PC-3 (cell line): ENCODE measurements around the gene NELFB. TPM values are rescaled to one million over a fixed set of nuclear protein-coding genes. Genes with fewer than 3 reads are reported as not detected.

Experiments used
- ATAC-seq: fragments of 200-7000 bp; cut with Tn5 transposase; 2 replicates; pipeline ENCODE4 v1.9.1; 2020; ENCODE audit warnings: mild to moderate bottlenecking, moderate library complexity
- BruUV-seq: library from RNA; stranded (reverse); fragments of 400-500 nt; replicated peaks from 2 replicates; lab custom pipeline; 2021; lab: Mats Ljungman, UMichigan
- CTCF ChIA-PET: fragments of 300-600 bp; sonication (Branson Sonifier 250); formaldehyde crosslinking; loops from one replicate; lab custom pipeline; 2022; ENCODE audit warnings: antibody characterized with exemption; lab: Charles Lee
- POLR2A ChIA-PET: fragments of 300-600 bp; sonication (Branson Sonifier 250); formaldehyde crosslinking; loops from one replicate; lab custom pipeline; 2022; ENCODE audit warnings: antibody characterized with exemption; ENCODE audit not compliant: unreplicated experiment; lab: Charles Lee
- DNase-seq: peaks from one replicate; pipeline ENCODE4 v3.0.0-alpha.2; 2015
- H2AFZ ChIP-seq: fragments of 300-600 bp; sonication (generic); 2 replicates; pipeline ENCODE4 v1.6.0; 2016; ENCODE audit warnings: antibody characterized with exemption, low read length
- H3F3A ChIP-seq: fragments of 300-600 bp; sonication (generic); one replicate; pipeline ENCODE4 v1.6.0; 2017; ENCODE audit warnings: antibody characterized with exemption, low read length, control low read depth, mild to moderate bottlenecking; ENCODE audit not compliant: unreplicated experiment
- H3K27ac ChIP-seq: fragments of 300-600 bp; sonication (generic); 2 replicates; pipeline ENCODE4 v1.5.1; 2016; ENCODE audit warnings: mild to moderate bottlenecking, low read length
- H3K27me3 ChIP-seq: fragments of 300-600 bp; sonication (generic); 2 replicates; pipeline ENCODE4 v1.6.1; 2016; ENCODE audit warnings: low read length, mixed read lengths
- H3K36me3 ChIP-seq: fragments of 300-600 bp; sonication (generic); 2 replicates; pipeline ENCODE4 v1.6.1; 2016; ENCODE audit warnings: low read depth, mixed run types, low read length, mixed read lengths
- H3K4me1 ChIP-seq: fragments of 300-600 bp; sonication (generic); 2 replicates; pipeline ENCODE4 v1.5.1; 2016; ENCODE audit warnings: low read length; ENCODE audit not compliant: insufficient read depth
- H3K4me2 ChIP-seq: fragments of 300-600 bp; sonication (generic); 2 replicates; pipeline ENCODE4 v1.6.0; 2016; ENCODE audit warnings: low read length
- H3K4me3 ChIP-seq: fragments of 300-600 bp; sonication (generic); 2 replicates; pipeline ENCODE4 v1.5.1; 2016; ENCODE audit warnings: mild to moderate bottlenecking, low read length, mixed read lengths
- H3K79me2 ChIP-seq: fragments of 300-600 bp; sonication (generic); 2 replicates; pipeline ENCODE4 v1.6.1; 2017; ENCODE audit warnings: low read length, mixed read lengths
- H3K9ac ChIP-seq: fragments of 300-600 bp; sonication (generic); 2 replicates; pipeline ENCODE4 v1.6.0; 2016; ENCODE audit warnings: mild to moderate bottlenecking, low read length
- H3K9me2 ChIP-seq: fragments of 300-600 bp; sonication (generic); replicated peaks from 2 replicates; pipeline ENCODE4 v1.6.1; 2016; ENCODE audit warnings: mixed run types, low read length, mixed read lengths
- H3K9me3 ChIP-seq: fragments of 300-600 bp; sonication (generic); 2 replicates; pipeline ENCODE4 v1.6.1; 2016; ENCODE audit warnings: low read length, mixed read lengths
- H4K20me1 ChIP-seq: fragments of 300-600 bp; sonication (generic); 2 replicates; pipeline ENCODE4 v1.6.1; 2016; ENCODE audit warnings: low read length, mixed read lengths
- EZH2 ChIP-seq: fragments of 300-600 bp; sonication (generic); IDR thresholded peaks from one replicate; pipeline ENCODE4 v1.6.1; 2017; ENCODE audit warnings: antibody characterized with exemption, mild to moderate bottlenecking, low read length; ENCODE audit not compliant: unreplicated experiment
- EZH2phosphoT487 ChIP-seq: fragments of 300-600 bp; sonication (generic); IDR thresholded peaks from 2 replicates; pipeline ENCODE4 v1.6.1; 2018; ENCODE audit warnings: mild to moderate bottlenecking, antibody characterized with exemption, low read length, borderline replicate concordance
- intact Hi-C: fragments of 100-400 bp; cut with micrococcal nuclease; formaldehyde crosslinking; loops from 2 replicates; pipeline ENCODE4 v1.9.0; 2023
- total RNA-seq: library from RNA; depleted of rRNA; stranded (reverse); fragments of >200 nt; gene quantifications from 2 replicates; pipeline ENCODE4 v1.2.3, GENCODE V29; 2014
- TF ChIP-seq, protein P1 (sequence below): fragments of 300-600 bp; sonication (generic); conservative IDR thresholded peaks from 2 replicates; pipeline ENCODE4 v1.5.1; 2017; ENCODE audit warnings: antibody characterized with exemption, low read depth, mild to moderate bottlenecking, low read length

The NELFB gene
- total RNA-seq, 1 experiment from 2014 or later, result 50.7 TPM

DNA sequence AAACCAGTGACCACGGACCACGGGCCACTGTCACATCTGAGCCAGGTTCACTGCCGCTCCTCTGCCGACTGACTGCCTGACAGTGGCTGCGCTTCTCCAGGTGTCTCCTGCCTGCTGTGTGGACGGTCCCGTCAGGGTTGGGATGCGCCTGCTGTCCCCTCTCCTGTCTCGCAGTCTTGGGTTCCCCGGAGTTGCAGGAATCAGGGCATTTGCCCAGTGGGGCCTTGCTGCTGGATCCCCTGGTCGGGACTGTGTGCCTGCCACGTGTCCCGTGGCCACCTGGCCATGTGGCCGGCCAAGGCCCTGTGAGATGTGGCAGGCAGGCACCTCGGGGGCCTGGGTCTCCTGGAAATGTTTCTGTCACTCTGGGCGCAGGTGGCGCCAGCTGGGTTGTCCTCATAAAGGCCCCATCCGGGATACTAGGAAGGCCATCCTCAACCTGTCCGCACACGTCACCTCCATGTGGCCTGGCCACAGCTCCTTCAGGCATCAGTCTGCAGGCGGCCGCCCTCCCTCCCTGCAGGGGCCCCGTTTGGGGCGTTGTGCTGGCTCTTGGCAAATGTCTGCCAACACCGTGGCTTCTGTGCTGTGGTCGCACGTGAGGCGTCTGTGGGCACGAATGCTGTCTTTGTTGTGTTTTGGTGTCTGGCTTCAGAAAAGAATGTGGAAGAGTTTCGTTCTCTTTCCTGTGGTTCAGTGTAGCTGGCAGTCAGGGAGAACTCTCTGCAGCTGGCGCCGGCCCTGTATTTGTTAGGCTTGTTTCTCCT lies 16.0 kb downstream of the NELFB start:
- H3K4me1 ChIP-seq, result 0 out of 2 replicates have a peak, but pooled peaks cover under 1% of the 10 kb centered on the region
- H3K9ac ChIP-seq, result no peak overlapping the region
- no peak overlapping the region for H3K27ac ChIP-seq
- H3K9me2 ChIP-seq, result no peaks in the 10 kb centered on the region
- ATAC-seq (no peak), DNase-seq (no peak)
- H3F3A ChIP-seq, result no peaks in the 10 kb centered on the region
- H3K36me3 ChIP-seq, result 0 out of 2 replicates have a peak, but pooled peaks cover 2% of the 10 kb centered on the region
- TF ChIP-seq, protein P1, sequence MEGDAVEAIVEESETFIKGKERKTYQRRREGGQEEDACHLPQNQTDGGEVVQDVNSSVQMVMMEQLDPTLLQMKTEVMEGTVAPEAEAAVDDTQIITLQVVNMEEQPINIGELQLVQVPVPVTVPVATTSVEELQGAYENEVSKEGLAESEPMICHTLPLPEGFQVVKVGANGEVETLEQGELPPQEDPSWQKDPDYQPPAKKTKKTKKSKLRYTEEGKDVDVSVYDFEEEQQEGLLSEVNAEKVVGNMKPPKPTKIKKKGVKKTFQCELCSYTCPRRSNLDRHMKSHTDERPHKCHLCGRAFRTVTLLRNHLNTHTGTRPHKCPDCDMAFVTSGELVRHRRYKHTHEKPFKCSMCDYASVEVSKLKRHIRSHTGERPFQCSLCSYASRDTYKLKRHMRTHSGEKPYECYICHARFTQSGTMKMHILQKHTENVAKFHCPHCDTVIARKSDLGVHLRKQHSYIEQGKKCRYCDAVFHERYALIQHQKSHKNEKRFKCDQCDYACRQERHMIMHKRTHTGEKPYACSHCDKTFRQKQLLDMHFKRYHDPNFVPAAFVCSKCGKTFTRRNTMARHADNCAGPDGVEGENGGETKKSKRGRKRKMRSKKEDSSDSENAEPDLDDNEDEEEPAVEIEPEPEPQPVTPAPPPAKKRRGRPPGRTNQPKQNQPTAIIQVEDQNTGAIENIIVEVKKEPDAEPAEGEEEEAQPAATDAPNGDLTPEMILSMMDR, result no peak
- TF ChIP-seq EZH2phosphoT487 (no peak), EZH2 (no peak)
- no peaks in the 10 kb centered on the region for H3K27me3 ChIP-seq
- no peaks in the 10 kb centered on the region for H4K20me1 ChIP-seq
- ChIA-PET CTCF (no interaction called here), POLR2A (no interaction called here)
- no TSS peak for BruUV-seq
- intact Hi-C loops, result no loop called here
- H3K9me3 ChIP-seq, result no peaks in the 10 kb centered on the region
- no peak overlapping the region for H2AFZ ChIP-seq
- no peak overlapping the region for H3K4me2 ChIP-seq
- no peak overlapping the region for H3K4me3 ChIP-seq
- H3K79me2 ChIP-seq, result no peaks in the 10 kb centered on the region

DNA sequence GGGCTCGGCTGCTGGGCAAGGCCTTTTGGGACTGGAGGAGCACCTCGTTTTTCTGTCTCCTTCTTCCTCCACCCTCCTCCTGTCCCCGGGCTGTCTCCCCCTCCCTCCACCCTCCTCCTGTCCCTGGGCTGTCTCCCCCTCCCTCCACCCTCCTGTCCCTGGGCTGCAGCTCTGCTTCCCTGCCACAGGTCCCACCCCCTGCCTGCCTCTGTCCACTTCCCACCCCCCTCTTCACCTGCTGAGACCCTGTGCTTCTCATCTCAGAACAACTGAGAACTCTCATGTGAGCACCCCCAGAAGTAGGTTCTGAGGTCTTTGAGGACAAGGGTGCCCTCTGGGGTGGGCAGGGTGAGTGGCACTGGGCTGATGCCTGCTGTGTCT lies 16.6 kb downstream of the NELFB start:
- peaks cover 6% of the 10 kb centered on the region for H3K4me1 ChIP-seq
- CTCF ChIA-PET, result no interaction called here
- no peak overlapping the region for H3K4me3 ChIP-seq
- no peaks in the 10 kb centered on the region for H4K20me1 ChIP-seq
- DNase-seq (no peak), ATAC-seq (no peak)
- H3K27ac ChIP-seq, result no peak overlapping the region
- no peak overlapping the region for H3K4me2 ChIP-seq
- no peaks in the 10 kb centered on the region for H3K9me2 ChIP-seq
- no peak overlapping the region for H3K9ac ChIP-seq
- H3K9me3 ChIP-seq, result no peaks in the 10 kb centered on the region
- no peaks in the 10 kb centered on the region for H3F3A ChIP-seq
- no peak for TF ChIP-seq EZH2phosphoT487
- TF ChIP-seq, protein P1, result no peak
- TF ChIP-seq EZH2, result no peak
- intact Hi-C loops, result no loop called here
- H3K36me3 ChIP-seq, result no peaks in the 10 kb centered on the region
- no peak overlapping the region for H2AFZ ChIP-seq
- no TSS peak for BruUV-seq
- no peaks in the 10 kb centered on the region for H3K27me3 ChIP-seq
- POLR2A ChIA-PET, result no interaction called here
- H3K79me2 ChIP-seq, result no peaks in the 10 kb centered on the region
